PFSK-1 (cell line): ENCODE measurements around the gene GRB2.

Source experiments
- FOXP2 ChIP-seq: optimal IDR thresholded peaks from 2 replicates; pipeline ENCODE3; 2011; ENCODE audit warnings: borderline replicate concordance, control low read depth, inconsistent platforms; ENCODE audit not compliant: insufficient read depth; ENCODE audit errors: extremely low read length, extremely low read depth
- POLR2AphosphoS5 ChIP-seq: IDR thresholded peaks from 2 replicates; pipeline ENCODE4 v1.6.1; 2012; ENCODE audit warnings: low read depth, mild to moderate bottlenecking, control low read depth, low read length, moderate library complexity
- REST ChIP-seq, 2 experiments: IDR thresholded peaks; 2 replicates each; pipeline versions ENCODE4 v1.6.1 to v1.8.0; 2011 to 2012; ENCODE audit warnings: low read depth in 2 of 2, low read length in 2 of 2, control low read depth in 1 of 2, inconsistent platforms in 1 of 2, mild to moderate bottlenecking in 1 of 2, moderate library complexity in 1 of 2; ENCODE audit not compliant: insufficient read depth in 1 of 2
- SIN3A ChIP-seq: IDR thresholded peaks from 2 replicates; pipeline ENCODE4 v1.6.1; 2012; ENCODE audit warnings: mild to moderate bottlenecking, low read length, moderate library complexity, borderline replicate concordance; ENCODE audit not compliant: insufficient read depth
- TAF1 ChIP-seq: IDR thresholded peaks from 2 replicates; pipeline ENCODE4 v1.6.1; 2012; ENCODE audit warnings: low read length, control low read depth, borderline replicate concordance; ENCODE audit not compliant: insufficient read depth

The GRB2 gene

GRCh38 chr17:75273977-75274708, 131.3 kb downstream of the GRB2 start:
- no peak for TF ChIP-seq FOXP2
- TF ChIP-seq SIN3A, result no peak
- peak; percentile 82 to 89 for TF ChIP-seq REST (IDR thresholded peaks at IDR 0.05; ENCODE audit: insufficient read depth in 1 of 2, low read depth in 2 of 2, low read length in 2 of 2)

GRCh38 chr17:75272848-75273184, 132.7 kb downstream of the GRB2 start:
- TF ChIP-seq SIN3A (no peak), REST (IDR thresholded peaks at IDR 0.05; ENCODE audit: insufficient read depth in 1 of 2, low read depth in 2 of 2, low read length in 2 of 2) (no peak), TAF1 (no peak)

GRCh38 chr17:75271955-75272847, 133.3 kb downstream of the GRB2 start:
- TF ChIP-seq FOXP2 (no peak), TAF1 (no peak), REST (IDR thresholded peaks at IDR 0.05; ENCODE audit: insufficient read depth in 1 of 2, low read depth in 2 of 2, low read length in 2 of 2) (no peak), SIN3A (no peak), POLR2AphosphoS5 (no peak; the same call in 1 of the 2 replicates)

- TF ChIP-seq POLR2AphosphoS5, result peak; percentile 25
- TF ChIP-seq FOXP2, result peak; percentile 59
- TF ChIP-seq TAF1, result no peak
- 0 out of 4 replicates have a peak, but pooled peaks of 1 of the 2 experiments have one; percentile 14 for TF ChIP-seq REST (IDR thresholded peaks at IDR 0.05; ENCODE audit: insufficient read depth in 1 of 2, low read depth in 2 of 2, low read length in 2 of 2)
- TF ChIP-seq SIN3A, result 0 out of 2 replicates have a peak, but pooled peaks have one; percentile 43
These were observed 134.1 kb downstream of the GRB2 start for GRCh38 chr17:75271233-75271954.
